ENCODE results near the gene PDPN.

GRCh38 chr1:13652238-13652637, 68.6 kb downstream of the PDPN start:
- TF ChIP-seq YY1 (IDR thresholded peaks at IDR 0.05; ENCODE audit: low read depth) (no peak), USF1 (IDR thresholded peaks at IDR 0.05) (no peak), EP300 (IDR thresholded peaks at IDR 0.05; ENCODE audit: borderline replicate concordance) (no peak)
- TF ChIP-seq, protein P1, sequence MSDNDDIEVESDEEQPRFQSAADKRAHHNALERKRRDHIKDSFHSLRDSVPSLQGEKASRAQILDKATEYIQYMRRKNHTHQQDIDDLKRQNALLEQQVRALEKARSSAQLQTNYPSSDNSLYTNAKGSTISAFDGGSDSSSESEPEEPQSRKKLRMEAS (IDR thresholded peaks at IDR 0.05), result no peak

Measured in Ishikawa (cell line).